HepG2 (cell line): ENCODE measurements around the gene INPP5K. TPM values are rescaled to one million over a fixed set of nuclear protein-coding genes. Genes with fewer than 3 reads are reported as not detected.

ENCODE experiments used
- ARID5B ChIP-seq: IDR thresholded peaks from 2 replicates; pipeline ENCODE4 v1.4.0; 2020; ENCODE audit warnings: mild to moderate bottlenecking, missing genetic modification reagents
- CBX2 ChIP-seq, 2 experiments: fragments of 200-600 bp in 1 of 2; sonication (generic); formaldehyde crosslinking in 1 of 2; IDR thresholded peaks; 2 replicates each; pipeline versions ENCODE4 v1.7.0 to v1.8.1; 2018 to 2022; ENCODE audit warnings: low read depth in 2 of 2, low read length in 1 of 2, mild to moderate bottlenecking in 1 of 2, missing genetic modification reagents in 1 of 2
- FOXJ3 ChIP-seq: sonication (generic); formaldehyde crosslinking; IDR thresholded peaks from 2 replicates; pipeline ENCODE4 v1.4.0; 2020; ENCODE audit warnings: missing genetic modification reagents, mild to moderate bottlenecking, borderline replicate concordance
- FOXK1 ChIP-seq: sonication (generic); formaldehyde crosslinking; IDR thresholded peaks from 2 replicates; pipeline ENCODE4 v1.4.0; 2020; ENCODE audit warnings: low read depth, missing genetic modification reagents, borderline replicate concordance
- SMARCE1 ChIP-seq: fragments of 450-650 bp; IDR thresholded peaks from 2 replicates; pipeline ENCODE4 v1.6.1; 2017; ENCODE audit warnings: borderline replicate concordance
- SOX6 ChIP-seq, 2 experiments: fragments of 450-650 bp in 1 of 2; sonication (generic) in 1 of 2; formaldehyde crosslinking in 1 of 2; IDR thresholded peaks; 2 replicates each; pipeline versions ENCODE4 v1.4.0 to v1.6.1; 2017 to 2020; ENCODE audit warnings: antibody characterized with exemption in 1 of 2, mild to moderate bottlenecking in 1 of 2, missing genetic modification reagents in 1 of 2
- SRSF1 ChIP-seq: fragments of 200-400 bp; formaldehyde crosslinking; optimal IDR thresholded peaks from 2 replicates; pipeline ENCODE3; 2017; ENCODE audit warnings: mild to moderate bottlenecking, low read depth, low read length, moderate library complexity
- ZNF670 ChIP-seq: sonication (generic); formaldehyde crosslinking; IDR thresholded peaks from 2 replicates; pipeline ENCODE4 v1.8.0; 2022; ENCODE audit warnings: mild to moderate bottlenecking, missing genetic modification reagents, borderline replicate concordance
- polyA plus RNA-seq, 8 experiments: library from polyadenylated mRNA; depleted of rRNA in 3 of 8; stranded (reverse) in 7 of 8; unstranded in 1 of 8; fragments of >200 nt; fragmentation: Illumina TruSeq in 4 of 8; extraction: Trizol in 4 of 8; gene quantifications; 2 replicates each; pipeline versions ENCODE4 v1.2.1 to v1.2.3, GENCODE V29; 2011 to 2016; ENCODE audit warnings: low read depth in 4 of 8, missing spikeins in 1 of 8, mixed read lengths in 1 of 8; ENCODE audit not compliant: insufficient read depth in 1 of 8
- total RNA-seq, 5 experiments: library from RNA; depleted of rRNA; stranded (reverse); fragments of >200 nt; fragmentation: Illumina TruSeq; extraction: Trizol; gene quantifications; 2 replicates each; pipeline ENCODE4 v1.2.3, GENCODE V29; 2016; ENCODE audit warnings: low read depth in 1 of 5
- TF ChIP-seq, protein P1 (sequence below): sonication (generic); formaldehyde crosslinking; IDR thresholded peaks from 2 replicates; pipeline ENCODE4 v1.5.0; 2020; ENCODE audit warnings: missing genetic modification reagents, mild to moderate bottlenecking, borderline replicate concordance

The INPP5K gene
- total and polyA plus RNA-seq, 2 of the 13 experiments (the other 11 are each of a cell fraction or from before 2014, with no cell fraction given), result 4.8 to 9.6 TPM

- TF ChIP-seq, protein P1, sequence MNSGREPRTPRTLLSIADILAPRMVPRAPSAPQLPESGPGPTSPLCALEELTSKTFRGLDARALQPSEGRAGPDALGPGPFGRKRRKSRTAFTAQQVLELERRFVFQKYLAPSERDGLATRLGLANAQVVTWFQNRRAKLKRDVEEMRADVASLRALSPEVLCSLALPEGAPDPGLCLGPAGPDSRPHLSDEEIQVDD (CRISPR knock-in tag), result no peak
- no peak for TF ChIP-seq ARID5B (CRISPR knock-in tag)
- TF ChIP-seq SMARCE1, result no peak
- no peak for TF ChIP-seq FOXJ3 (CRISPR knock-in tag)
- TF ChIP-seq CBX2 (IDR thresholded peaks at IDR 0.05; ENCODE audit: low read depth, low read length), result no peak
- no peak for TF ChIP-seq CBX2 (CRISPR knock-in tag; IDR thresholded peaks at IDR 0.05; ENCODE audit: low read depth)
- TF ChIP-seq SRSF1, result no peak
- no peak for TF ChIP-seq ZNF670 (CRISPR knock-in tag)
- no peak for TF ChIP-seq FOXK1 (CRISPR knock-in tag)
- TF ChIP-seq SOX6 (IDR thresholded peaks at IDR 0.05), result no peak
- no peak for TF ChIP-seq SOX6 (CRISPR knock-in tag; IDR thresholded peaks at IDR 0.05)
- TF ChIP-seq, all 625 proteins: peak for 0
Measured at GRCh38 chr17:1551741-1552140, 35.3 kb upstream of the INPP5K start (continued).
